WI38 (cell line): ENCODE results near the gene HDAC7.

Experiments used
- H3K4me3 ChIP-seq: 2 replicates; pipeline ENCODE4 v1.5.1; 2011; ENCODE audit warnings: low read depth, mild to moderate bottlenecking, control low read depth, low read length
- TF ChIP-seq, protein P1 (sequence below): IDR thresholded peaks from 2 replicates; pipeline ENCODE4 v1.5.1; 2012; ENCODE audit warnings: low read depth, mild to moderate bottlenecking, control low read depth, low read length

HDAC7 gene

GRCh38 chr12:47856094-47856493 is 36.4 kb upstream of the HDAC7 start:
- TF ChIP-seq, protein P1, sequence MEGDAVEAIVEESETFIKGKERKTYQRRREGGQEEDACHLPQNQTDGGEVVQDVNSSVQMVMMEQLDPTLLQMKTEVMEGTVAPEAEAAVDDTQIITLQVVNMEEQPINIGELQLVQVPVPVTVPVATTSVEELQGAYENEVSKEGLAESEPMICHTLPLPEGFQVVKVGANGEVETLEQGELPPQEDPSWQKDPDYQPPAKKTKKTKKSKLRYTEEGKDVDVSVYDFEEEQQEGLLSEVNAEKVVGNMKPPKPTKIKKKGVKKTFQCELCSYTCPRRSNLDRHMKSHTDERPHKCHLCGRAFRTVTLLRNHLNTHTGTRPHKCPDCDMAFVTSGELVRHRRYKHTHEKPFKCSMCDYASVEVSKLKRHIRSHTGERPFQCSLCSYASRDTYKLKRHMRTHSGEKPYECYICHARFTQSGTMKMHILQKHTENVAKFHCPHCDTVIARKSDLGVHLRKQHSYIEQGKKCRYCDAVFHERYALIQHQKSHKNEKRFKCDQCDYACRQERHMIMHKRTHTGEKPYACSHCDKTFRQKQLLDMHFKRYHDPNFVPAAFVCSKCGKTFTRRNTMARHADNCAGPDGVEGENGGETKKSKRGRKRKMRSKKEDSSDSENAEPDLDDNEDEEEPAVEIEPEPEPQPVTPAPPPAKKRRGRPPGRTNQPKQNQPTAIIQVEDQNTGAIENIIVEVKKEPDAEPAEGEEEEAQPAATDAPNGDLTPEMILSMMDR: no peak
- no peak overlapping the region for H3K4me3 ChIP-seq

DNA sequence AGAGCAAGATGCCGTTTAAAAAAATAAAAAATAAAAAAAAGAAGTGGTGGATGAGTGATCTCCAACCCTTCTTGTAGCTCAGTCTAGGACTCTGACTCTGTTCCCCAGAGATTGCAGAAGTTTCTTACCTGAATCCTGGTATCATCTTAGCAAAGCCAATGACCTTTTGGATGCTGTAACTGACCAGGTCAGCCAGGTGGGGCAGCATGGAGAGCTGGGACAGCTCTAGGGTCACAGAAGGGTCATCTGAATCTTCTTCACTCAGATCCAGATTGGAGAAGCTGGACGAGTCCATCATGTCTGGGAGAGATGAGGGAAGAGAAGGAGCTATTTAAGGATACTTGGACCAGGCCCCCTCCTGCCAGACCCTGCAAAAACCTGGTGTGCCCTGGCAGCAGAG is 35.8 kb upstream of the HDAC7 start:
- H3K4me3 ChIP-seq: no peak overlapping the region

GRCh38 chr12:47854531-47854930 is 34.8 kb upstream of the HDAC7 start:
- no peak overlapping the region for H3K4me3 ChIP-seq
- TF ChIP-seq, protein P1: no peak

More for the DNA sequence above, 35.8 kb upstream of the HDAC7 start:
- TF ChIP-seq, protein P1: no peak

DNA sequence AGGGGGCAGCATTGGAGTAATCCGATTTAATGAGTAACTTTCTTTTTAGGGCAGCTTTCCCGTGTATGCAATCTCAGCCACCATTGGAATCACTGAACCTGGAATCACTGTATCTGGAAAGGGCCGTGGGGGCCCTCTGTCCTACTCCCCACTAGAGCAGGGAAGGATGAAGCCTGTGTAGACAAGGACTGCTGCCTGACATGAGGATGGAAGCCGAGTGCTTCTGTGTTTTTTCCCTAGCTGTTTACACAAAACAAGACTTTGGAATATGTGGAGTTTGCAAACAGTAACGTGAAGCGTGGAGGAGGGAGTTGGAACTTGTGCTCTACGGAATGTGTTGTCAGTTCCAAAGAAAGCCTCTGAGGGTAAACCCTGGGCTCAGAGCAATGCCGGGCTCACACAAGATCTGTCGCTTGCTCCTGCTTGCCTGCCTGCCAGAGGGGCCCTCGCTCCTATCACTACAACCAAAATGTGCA is 32.4 kb upstream of the HDAC7 start:
- H3K4me3 ChIP-seq: no peak overlapping the region
- TF ChIP-seq, protein P1: no peak

DNA sequence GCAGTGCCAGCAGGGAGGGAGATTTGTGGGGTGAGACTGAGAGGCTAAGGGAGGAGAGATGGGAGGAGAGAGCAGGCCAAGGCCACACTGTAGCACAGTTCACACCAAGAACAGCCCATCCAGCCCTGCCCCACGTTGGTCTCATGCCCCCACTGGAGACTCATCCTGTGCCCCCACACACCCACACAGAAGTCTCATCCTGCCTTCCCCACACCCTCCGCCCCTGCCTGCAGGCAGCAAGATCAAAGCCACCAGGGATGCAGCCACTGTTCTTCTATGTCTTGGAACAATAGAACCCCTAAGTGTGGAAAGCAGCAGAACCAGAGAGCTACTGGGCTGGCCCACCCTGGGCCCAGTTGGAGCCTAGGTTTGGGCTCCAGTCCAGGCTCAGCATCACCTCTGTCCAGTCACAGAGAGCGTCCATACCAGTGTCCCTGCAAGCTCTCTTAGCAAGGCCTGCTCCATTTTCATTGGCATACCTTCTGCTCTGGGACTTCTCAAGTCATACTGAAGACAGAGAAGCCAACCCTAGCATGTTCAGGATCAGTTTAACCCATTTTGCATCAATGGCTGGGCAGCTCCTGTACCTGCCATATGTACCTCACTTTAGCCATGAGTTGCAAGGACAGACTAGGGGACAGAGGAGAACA is 31.7 kb upstream of the HDAC7 start:
- TF ChIP-seq, protein P1: no peak
- H3K4me3 ChIP-seq: no peak overlapping the region

- H3K4me3 ChIP-seq: no peak overlapping the region
- TF ChIP-seq, protein P1: no peak
Measured at GRCh38 chr12:47850153-47851084, 30.7 kb upstream of the HDAC7 start.

DNA sequence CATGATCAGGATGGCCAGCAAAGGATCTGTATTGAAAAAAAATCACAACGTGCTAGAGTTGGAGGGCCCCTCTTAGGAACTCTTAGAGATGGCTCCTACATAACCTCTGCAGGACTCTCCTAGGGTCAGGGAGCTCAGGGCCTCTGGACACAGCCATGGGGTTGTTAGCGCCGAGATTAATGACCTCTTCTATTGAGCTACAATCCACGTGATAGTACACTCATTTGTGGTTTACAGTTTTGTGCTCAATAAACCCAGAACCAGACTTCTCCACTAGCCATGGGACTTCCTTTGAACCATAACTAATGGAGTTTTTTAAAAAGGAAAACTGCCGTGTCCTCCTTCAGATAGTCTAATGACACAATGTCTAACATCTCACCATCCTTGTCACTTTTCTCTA is 29.6 kb upstream of the HDAC7 start:
- TF ChIP-seq, protein P1: no peak
- no peak overlapping the region for H3K4me3 ChIP-seq
